Prostate gland (tissue), 2 donors: ENCODE results near the gene CLSTN3. TPM values are rescaled to one million over a fixed set of nuclear protein-coding genes. Genes with fewer than 3 reads are reported as not detected.

Experiments used
- DNase-seq: peaks from one replicate; pipeline ENCODE4 v3.0.0-alpha.2; 2019; ENCODE audit warnings: low spot score
- H3K27ac ChIP-seq, 2 donors: fragments of 200-600 bp; sonication (generic); 2 replicates each; pipeline ENCODE4 v1.5.1; 2017 to 2019
- H3K27me3 ChIP-seq: fragments of 200-600 bp; sonication (generic); replicated peaks from 2 replicates; pipeline ENCODE4 v1.5.1; 2019; ENCODE audit not compliant: insufficient read depth
- H3K36me3 ChIP-seq, 2 donors: fragments of 200-600 bp; sonication (generic); 1 replicate in 1 of 2; 2 replicates in 1 of 2; pipeline versions ENCODE4 v1.5.1 to v1.8.1; 2017 to 2019
- H3K4me1 ChIP-seq: fragments of 200-600 bp; sonication (generic); replicated peaks from 2 replicates; pipeline ENCODE4 v1.5.1; 2019
- H3K4me3 ChIP-seq, 2 donors: fragments of 200-600 bp; sonication (generic); 2 replicates each; pipeline ENCODE4 v1.5.1; 2017 to 2019
- H3K9me3 ChIP-seq: fragments of 200-600 bp; sonication (generic); 2 replicates; pipeline ENCODE4 v1.5.1; 2017
- POLR2A ChIP-seq: fragments of 450-650 bp; IDR thresholded peaks from one replicate; pipeline ENCODE4 v1.6.1; 2016; ENCODE audit warnings: antibody characterized with exemption, mild to moderate bottlenecking
- POLR2AphosphoS5 ChIP-seq: sonication (generic); formaldehyde crosslinking; IDR thresholded peaks from one replicate; pipeline ENCODE4 v1.6.1; 2017; ENCODE audit warnings: antibody characterized with exemption
- WGBS: methylation state at CpG from one replicate; pipeline ENCODE4 v1.1.5; 2018; 5-methylcytosine and 5-hydroxymethylcytosine counted together
- intact Hi-C: fragments of 100-400 bp; cut with DNase I; formaldehyde crosslinking; loops from one replicate; pipeline ENCODE4 v1.14.2; 2022
- total RNA-seq, 2 donors: library from RNA; depleted of rRNA; stranded (reverse); fragments of >200 nt; gene quantifications; one replicate each; pipeline ENCODE4 v1.1.0, GENCODE V29; 2016
- TF ChIP-seq, protein P1 (sequence below), 4 experiments: fragments of 200-600 bp in 2 of 4; fragments of 450-650 bp in 2 of 4; sonication (generic) in 2 of 4; IDR thresholded peaks; 1 replicate in 3 of 4; 2 replicates in 1 of 4; pipeline ENCODE4 v1.5.1; 2016 to 2019; ENCODE audit warnings: antibody characterized with exemption in 4 of 4, mild to moderate bottlenecking in 2 of 4, moderate library complexity in 2 of 4

Gene CLSTN3
- total RNA-seq, 2 donors from 2014 or later: 7.7 to 45.7 TPM

DNA sequence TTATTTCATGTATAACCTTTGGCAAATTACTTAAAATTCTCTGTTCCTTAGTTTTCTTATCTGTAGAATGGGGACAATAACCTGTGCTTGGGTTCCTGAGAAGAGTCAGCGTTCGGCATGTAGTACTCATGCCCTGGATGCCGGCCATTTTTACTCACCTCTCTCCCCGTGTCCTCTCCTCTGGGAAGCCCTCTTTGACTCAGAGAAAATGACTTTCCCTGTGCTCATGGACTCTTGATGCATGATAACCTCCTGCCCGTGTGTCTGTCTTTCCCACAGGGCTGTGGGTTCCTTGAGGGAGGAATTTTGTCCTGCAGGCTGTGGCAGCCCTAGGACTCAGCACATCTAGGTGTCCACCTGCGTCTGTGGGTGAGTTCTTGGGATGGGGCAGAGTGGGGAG, 15.3 kb upstream of the CLSTN3 start:
- Histone ChIP-seq H3K4me1 (no peaks in the 10 kb centered on the region), H3K9me3 (no peaks in the 10 kb centered on the region), H3K36me3 (no peaks in the 10 kb centered on the region), H3K4me3 (no peak overlapping the region), H3K27ac (no peak overlapping the region), H3K27me3 (no peaks in the 10 kb centered on the region)
- TF ChIP-seq POLR2A (no peak), POLR2AphosphoS5 (no peak)
- TF ChIP-seq, protein P1, sequence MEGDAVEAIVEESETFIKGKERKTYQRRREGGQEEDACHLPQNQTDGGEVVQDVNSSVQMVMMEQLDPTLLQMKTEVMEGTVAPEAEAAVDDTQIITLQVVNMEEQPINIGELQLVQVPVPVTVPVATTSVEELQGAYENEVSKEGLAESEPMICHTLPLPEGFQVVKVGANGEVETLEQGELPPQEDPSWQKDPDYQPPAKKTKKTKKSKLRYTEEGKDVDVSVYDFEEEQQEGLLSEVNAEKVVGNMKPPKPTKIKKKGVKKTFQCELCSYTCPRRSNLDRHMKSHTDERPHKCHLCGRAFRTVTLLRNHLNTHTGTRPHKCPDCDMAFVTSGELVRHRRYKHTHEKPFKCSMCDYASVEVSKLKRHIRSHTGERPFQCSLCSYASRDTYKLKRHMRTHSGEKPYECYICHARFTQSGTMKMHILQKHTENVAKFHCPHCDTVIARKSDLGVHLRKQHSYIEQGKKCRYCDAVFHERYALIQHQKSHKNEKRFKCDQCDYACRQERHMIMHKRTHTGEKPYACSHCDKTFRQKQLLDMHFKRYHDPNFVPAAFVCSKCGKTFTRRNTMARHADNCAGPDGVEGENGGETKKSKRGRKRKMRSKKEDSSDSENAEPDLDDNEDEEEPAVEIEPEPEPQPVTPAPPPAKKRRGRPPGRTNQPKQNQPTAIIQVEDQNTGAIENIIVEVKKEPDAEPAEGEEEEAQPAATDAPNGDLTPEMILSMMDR (IDR thresholded peaks at IDR 0.05): no peak
- 98% methylated on average over 6 of the region's 6 CpGs for WGBS
- intact Hi-C loops: loop anchor here (5.0 kb wide), 1 partner anchor 168 kb away; no protein-coding TSS in a partner anchor
- DNase-seq: no peak

DNA sequence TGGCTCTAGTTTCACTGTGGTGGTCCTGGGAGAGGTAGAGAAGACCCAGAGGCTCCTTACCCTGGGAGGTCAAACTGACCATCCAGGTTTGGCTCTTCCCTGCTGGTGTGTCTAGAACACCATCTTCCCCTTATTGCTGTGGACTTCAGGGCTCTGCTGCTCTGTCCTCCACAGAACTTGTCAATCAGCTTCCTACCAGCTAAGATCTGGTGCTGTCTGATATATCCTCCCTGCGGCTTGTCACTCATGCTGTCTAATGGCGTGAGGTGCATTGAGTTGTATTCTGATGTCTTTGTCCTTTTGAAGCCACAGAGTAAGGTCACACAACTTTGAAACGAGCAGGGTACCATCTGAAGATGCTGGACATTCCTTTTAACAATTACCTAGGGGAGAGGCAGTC, 14.0 kb upstream of the CLSTN3 start:
- no peaks in the 10 kb centered on the region for H3K9me3 ChIP-seq
- no peaks in the 10 kb centered on the region for H3K4me1 ChIP-seq
- H3K27me3 ChIP-seq: no peaks in the 10 kb centered on the region
- TF ChIP-seq POLR2A: no peak
- TF ChIP-seq POLR2AphosphoS5: no peak
- TF ChIP-seq, protein P1 (IDR thresholded peaks at IDR 0.05): no peak
- no peaks in the 10 kb centered on the region for H3K36me3 ChIP-seq
- no peak for DNase-seq
- no peak overlapping the region for H3K4me3 ChIP-seq
- no peak overlapping the region for H3K27ac ChIP-seq
- intact Hi-C loops: no loop called here
- WGBS: 88% methylated on average over 3 of the region's 3 CpGs

DNA sequence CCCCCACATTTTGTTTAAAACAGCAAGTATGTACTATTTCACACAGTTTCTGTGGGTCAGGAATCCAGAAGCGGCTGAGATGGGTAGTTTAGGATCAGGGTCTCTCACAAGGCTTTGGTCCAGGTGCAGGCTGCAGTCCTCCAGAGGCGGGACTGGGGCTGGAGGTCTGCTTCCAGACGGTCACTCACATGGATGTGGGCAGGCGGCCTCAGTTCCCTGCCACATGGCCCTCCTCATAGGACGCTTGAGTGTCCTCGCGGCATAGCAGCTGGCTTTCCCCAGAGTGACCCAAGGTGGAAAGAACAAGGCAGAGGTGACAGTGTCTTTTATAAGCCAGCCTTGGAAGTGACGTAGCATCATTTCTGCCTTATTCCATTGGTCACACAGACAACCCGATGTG, 13.3 kb upstream of the CLSTN3 start:
- Histone ChIP-seq H3K9me3 (no peaks in the 10 kb centered on the region), H3K27me3 (no peaks in the 10 kb centered on the region), H3K4me3 (no peak overlapping the region), H3K4me1 (no peaks in the 10 kb centered on the region), H3K27ac (no peak overlapping the region), H3K36me3 (no peaks in the 10 kb centered on the region)
- 93% methylated on average over 9 of the region's 9 CpGs for WGBS
- TF ChIP-seq, protein P1 (IDR thresholded peaks at IDR 0.05): no peak
- TF ChIP-seq POLR2AphosphoS5: no peak
- TF ChIP-seq POLR2A: no peak
- intact Hi-C loops: no loop called here
- no peak for DNase-seq

DNA sequence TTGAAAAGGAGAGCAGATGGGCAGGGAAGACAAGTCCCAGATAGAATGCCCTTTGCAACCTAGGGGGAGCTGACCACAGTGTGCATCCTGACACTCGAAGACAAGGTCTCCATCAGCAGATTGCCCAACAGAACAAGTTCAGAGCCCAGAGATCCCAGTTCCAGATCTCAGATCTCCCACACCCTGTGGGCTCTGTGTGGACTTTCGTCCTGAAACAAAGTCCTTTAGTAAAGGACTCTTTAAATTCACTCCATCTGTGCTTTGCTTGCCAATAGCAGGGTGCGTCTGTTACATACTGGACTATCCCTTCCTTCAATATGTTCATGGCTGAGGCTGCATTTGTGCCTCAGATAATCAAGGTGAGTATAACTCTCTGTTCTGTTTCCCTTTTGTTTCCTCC, 12.5 kb upstream of the CLSTN3 start:
- Histone ChIP-seq H3K4me3 (no peak overlapping the region), H3K4me1 (no peaks in the 10 kb centered on the region), H3K27me3 (no peaks in the 10 kb centered on the region), H3K27ac (no peak overlapping the region), H3K36me3 (no peaks in the 10 kb centered on the region), H3K9me3 (no peaks in the 10 kb centered on the region)
- WGBS: 91% methylated on average over 3 of the region's 3 CpGs
- intact Hi-C loops: no loop called here
- DNase-seq: no peak
- TF ChIP-seq POLR2A: no peak
- TF ChIP-seq, protein P1 (IDR thresholded peaks at IDR 0.05): no peak
- no peak for TF ChIP-seq POLR2AphosphoS5

DNA sequence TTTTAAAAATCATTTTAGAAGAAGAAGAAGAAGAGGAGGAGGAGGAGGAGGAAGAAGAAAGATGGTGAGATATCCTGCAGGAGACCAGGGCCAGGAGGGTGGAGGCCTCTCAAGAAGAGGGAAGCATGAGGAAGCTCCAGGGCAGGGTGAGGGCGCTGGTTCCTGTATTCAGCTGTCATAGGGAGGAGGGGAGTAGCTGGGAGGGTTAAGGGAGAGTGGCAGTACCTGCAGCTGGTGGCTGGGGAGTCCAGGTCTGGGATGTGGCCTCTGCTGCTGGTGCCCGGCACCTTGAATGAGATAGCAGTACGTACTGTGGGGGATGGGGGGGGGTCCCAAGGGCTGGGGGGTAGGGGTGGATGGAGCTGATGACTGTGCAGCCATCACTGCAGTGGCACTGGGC, 11.3 kb upstream of the CLSTN3 start:
- Histone ChIP-seq H3K4me1 (no peaks in the 10 kb centered on the region), H3K4me3 (no peak overlapping the region), H3K27ac (no peak overlapping the region), H3K9me3 (no peaks in the 10 kb centered on the region), H3K36me3 (no peaks in the 10 kb centered on the region), H3K27me3 (no peaks in the 10 kb centered on the region)
- intact Hi-C loops: no loop called here
- no peak for DNase-seq
- WGBS: 85% methylated on average over 3 of the region's 3 CpGs
- TF ChIP-seq, protein P1 (IDR thresholded peaks at IDR 0.05): no peak
- TF ChIP-seq POLR2AphosphoS5: no peak
- no peak for TF ChIP-seq POLR2A
